ENCODE results near the gene AGAP1. TPM values are rescaled to one million over a fixed set of nuclear protein-coding genes. Genes with fewer than 3 reads are reported as not detected.

The AGAP1 gene
- total RNA-seq, 2 experiments from 2014 or later = 0.89 to 0.97 TPM

GRCh38 chr2:235926229-235926628, 432.4 kb downstream of the AGAP1 start:
- H3K9me3 Mint-ChIP-seq = no peaks in the 10 kb centered on the region
- no peaks in the 10 kb centered on the region for H3K36me3 Mint-ChIP-seq (ENCODE audit: low read depth)
- H3K27me3 Mint-ChIP-seq = peaks cover 5% of the 10 kb centered on the region
- no peak overlapping the region for H3K27ac Mint-ChIP-seq
- DNase-seq = no peak
- H3K4me1 Mint-ChIP-seq = no peaks in the 10 kb centered on the region
- ChIA-PET POLR2A (no interaction called here), CTCF (interaction anchor here (1.8 kb wide), 1 partner anchor 8 kb away, joined by 4 read pairs; no protein-coding TSS in a partner anchor)
- H3K4me3 Mint-ChIP-seq = no peak overlapping the region

- ChIA-PET CTCF (no interaction called here), POLR2A (no interaction called here)
- DNase-seq = no peak
- Mint-ChIP-seq H3K4me3 (no peak overlapping the region), H3K4me1 (no peaks in the 10 kb centered on the region), H3K36me3 (ENCODE audit: low read depth) (no peaks in the 10 kb centered on the region), H3K9me3 (no peaks in the 10 kb centered on the region), H3K27ac (no peak overlapping the region), H3K27me3 (no peaks in the 10 kb centered on the region)
Measured at GRCh38 chr2:235928751-235929370, 435.0 kb downstream of the AGAP1 start.

- no peaks in the 10 kb centered on the region for H3K9me3 Mint-ChIP-seq
- no peak overlapping the region for H3K27ac Mint-ChIP-seq
- CTCF ChIA-PET = no interaction called here
- DNase-seq = no peak
- POLR2A ChIA-PET = no interaction called here
- no peaks in the 10 kb centered on the region for H3K36me3 Mint-ChIP-seq (ENCODE audit: low read depth)
- H3K4me1 Mint-ChIP-seq = no peaks in the 10 kb centered on the region
- H3K4me3 Mint-ChIP-seq = no peak overlapping the region
- no peaks in the 10 kb centered on the region for H3K27me3 Mint-ChIP-seq
Measured at GRCh38 chr2:235930701-235931100, 436.9 kb downstream of the AGAP1 start.

- DNase-seq = no peak
- Mint-ChIP-seq H3K4me1 (no peaks in the 10 kb centered on the region), H3K27ac (no peak overlapping the region), H3K9me3 (peaks cover 8% of the 10 kb centered on the region), H3K27me3 (no peaks in the 10 kb centered on the region), H3K36me3 (ENCODE audit: low read depth) (no peaks in the 10 kb centered on the region), H3K4me3 (no peak overlapping the region)
- POLR2A ChIA-PET = no interaction called here
- CTCF ChIA-PET = interaction anchor here (0.6 kb wide), 1 partner anchor 14 kb away, joined by 4 read pairs; no protein-coding TSS in a partner anchor
Measured at GRCh38 chr2:235931676-235932075, 437.8 kb downstream of the AGAP1 start.

GRCh38 chr2:235934059-235934773, 440.4 kb downstream of the AGAP1 start:
- H3K9me3 Mint-ChIP-seq = peaks cover 11% of the 10 kb centered on the region
- no peak overlapping the region for H3K4me3 Mint-ChIP-seq
- no peak overlapping the region for H3K27ac Mint-ChIP-seq
- H3K4me1 Mint-ChIP-seq = no peaks in the 10 kb centered on the region
- DNase-seq = no peak
- no peaks in the 10 kb centered on the region for H3K27me3 Mint-ChIP-seq
- CTCF ChIA-PET = no interaction called here
- H3K36me3 Mint-ChIP-seq (ENCODE audit: low read depth) = no peaks in the 10 kb centered on the region
- POLR2A ChIA-PET = no interaction called here

- ChIA-PET POLR2A (no interaction called here), CTCF (no interaction called here)
- H3K9me3 Mint-ChIP-seq = peaks cover 11% of the 10 kb centered on the region
- no peak overlapping the region for H3K27ac Mint-ChIP-seq
- DNase-seq = no peak
- H3K4me1 Mint-ChIP-seq = no peaks in the 10 kb centered on the region
- H3K27me3 Mint-ChIP-seq = no peaks in the 10 kb centered on the region
- no peaks in the 10 kb centered on the region for H3K36me3 Mint-ChIP-seq (ENCODE audit: low read depth)
- H3K4me3 Mint-ChIP-seq = no peak overlapping the region
Measured at GRCh38 chr2:235934774-235935484, 441.1 kb downstream of the AGAP1 start.

GRCh38 chr2:235935773-235936172, 441.9 kb downstream of the AGAP1 start:
- Mint-ChIP-seq H3K36me3 (ENCODE audit: low read depth) (no peaks in the 10 kb centered on the region), H3K4me1 (no peaks in the 10 kb centered on the region), H3K9me3 (peaks cover 11% of the 10 kb centered on the region), H3K27me3 (no peaks in the 10 kb centered on the region), H3K27ac (no peak overlapping the region), H3K4me3 (no peak overlapping the region)
- DNase-seq = no peak
- ChIA-PET CTCF (no interaction called here), POLR2A (no interaction called here)

GRCh38 chr2:235936493-235936892, 442.6 kb downstream of the AGAP1 start:
- ChIA-PET CTCF (no interaction called here), POLR2A (no interaction called here)
- DNase-seq = no peak
- H3K9me3 Mint-ChIP-seq = peaks cover 11% of the 10 kb centered on the region
- H3K27ac Mint-ChIP-seq = no peak overlapping the region
- H3K36me3 Mint-ChIP-seq (ENCODE audit: low read depth) = no peaks in the 10 kb centered on the region
- H3K27me3 Mint-ChIP-seq = no peaks in the 10 kb centered on the region
- no peaks in the 10 kb centered on the region for H3K4me1 Mint-ChIP-seq
- no peak overlapping the region for H3K4me3 Mint-ChIP-seq

GRCh38 chr2:235937087-235937486, 443.2 kb downstream of the AGAP1 start:
- CTCF ChIA-PET = no interaction called here
- Mint-ChIP-seq H3K4me1 (no peaks in the 10 kb centered on the region), H3K27ac (no peak overlapping the region), H3K4me3 (no peak overlapping the region), H3K9me3 (peaks cover 11% of the 10 kb centered on the region), H3K36me3 (ENCODE audit: low read depth) (no peaks in the 10 kb centered on the region), H3K27me3 (peaks cover 3% of the 10 kb centered on the region)
- POLR2A ChIA-PET = no interaction called here
- no peak for DNase-seq

GRCh38 chr2:235937526-235937925, 443.7 kb downstream of the AGAP1 start:
- no peak overlapping the region for H3K4me3 Mint-ChIP-seq
- ChIA-PET POLR2A (no interaction called here), CTCF (no interaction called here)
- no peak for DNase-seq
- peaks cover 3% of the 10 kb centered on the region for H3K27me3 Mint-ChIP-seq
- H3K9me3 Mint-ChIP-seq = peaks cover 11% of the 10 kb centered on the region
- no peak overlapping the region for H3K27ac Mint-ChIP-seq
- H3K4me1 Mint-ChIP-seq = no peaks in the 10 kb centered on the region
- no peaks in the 10 kb centered on the region for H3K36me3 Mint-ChIP-seq (ENCODE audit: low read depth)

- Mint-ChIP-seq H3K4me1 (no peaks in the 10 kb centered on the region), H3K9me3 (peaks cover 11% of the 10 kb centered on the region), H3K4me3 (no peak overlapping the region), H3K27me3 (peaks cover 3% of the 10 kb centered on the region), H3K36me3 (ENCODE audit: low read depth) (no peaks in the 10 kb centered on the region), H3K27ac (no peak overlapping the region)
- CTCF ChIA-PET = no interaction called here
- no peak for DNase-seq
- POLR2A ChIA-PET = no interaction called here
Measured at GRCh38 chr2:235937936-235938335, 444.1 kb downstream of the AGAP1 start.

- H3K27ac Mint-ChIP-seq = no peak overlapping the region
- ChIA-PET CTCF (interaction anchor here (0.9 kb wide), 1 partner anchor 16 kb away, joined by 5 read pairs; no protein-coding TSS in a partner anchor), POLR2A (no interaction called here)
- H3K27me3 Mint-ChIP-seq = peaks cover 3% of the 10 kb centered on the region
- H3K4me3 Mint-ChIP-seq = no peak overlapping the region
- no peaks in the 10 kb centered on the region for H3K36me3 Mint-ChIP-seq (ENCODE audit: low read depth)
- H3K4me1 Mint-ChIP-seq = no peaks in the 10 kb centered on the region
- H3K9me3 Mint-ChIP-seq = peaks cover 11% of the 10 kb centered on the region
- no peak for DNase-seq
Measured at GRCh38 chr2:235938611-235939010, 444.8 kb downstream of the AGAP1 start.

GRCh38 chr2:235939471-235939870, 445.6 kb downstream of the AGAP1 start:
- no peak for DNase-seq
- no peaks in the 10 kb centered on the region for H3K4me1 Mint-ChIP-seq
- CTCF ChIA-PET = interaction anchor here (0.9 kb wide), 1 partner anchor 15 kb away, joined by 5 read pairs; no protein-coding TSS in a partner anchor
- peaks cover 11% of the 10 kb centered on the region for H3K9me3 Mint-ChIP-seq
- no peak overlapping the region for H3K4me3 Mint-ChIP-seq
- no peaks in the 10 kb centered on the region for H3K36me3 Mint-ChIP-seq (ENCODE audit: low read depth)
- H3K27ac Mint-ChIP-seq = no peak overlapping the region
- H3K27me3 Mint-ChIP-seq = peaks cover 3% of the 10 kb centered on the region
- POLR2A ChIA-PET = no interaction called here
